ENCODE results near the gene TGM1. TPM values are rescaled to one million over a fixed set of nuclear protein-coding genes. Genes with fewer than 3 reads are reported as not detected.
"Not testable (repeated sequence)": the region's sequence is repeated elsewhere in the genome, so short reads cannot be mapped to it uniquely, and the experiment has no call there.

Gene TGM1
- polyA plus RNA-seq, 4 donors: 1.5 to 3.4 (median 1.7) TPM

DNA sequence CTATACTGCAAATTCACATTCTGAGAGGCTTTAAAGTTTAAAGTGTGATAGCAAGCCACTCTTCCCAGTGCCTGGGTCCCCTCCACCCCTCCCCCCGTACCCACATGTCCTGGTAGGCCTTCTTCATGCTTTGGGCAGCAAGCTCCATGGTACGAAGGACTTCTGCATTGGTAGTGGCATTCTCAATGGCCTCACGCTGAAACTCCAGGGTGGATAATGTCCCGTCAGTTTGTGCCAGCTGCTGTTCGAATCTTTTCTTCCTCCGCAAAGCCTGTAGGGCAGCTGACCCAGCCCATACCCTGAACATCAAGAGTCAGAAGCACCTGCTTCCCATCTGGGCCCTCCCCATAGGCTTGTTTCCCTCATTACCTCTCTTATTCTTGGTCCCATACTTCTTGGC is 51.7 kb downstream of the TGM1 start:
- H3K4me3 ChIP-seq (ENCODE audit: low read depth in 1 of 3, low read length in 3 of 3): no peak overlapping the region
- H3K27me3 ChIP-seq (ENCODE audit: control insufficient read depth in 3 of 3, insufficient read depth in 3 of 3, low read length in 3 of 3): no peaks in the 10 kb centered on the region
- H3K27ac ChIP-seq (ENCODE audit: low read depth in 1 of 3, low read length in 2 of 3): no peak overlapping the region
- H3K4me1 ChIP-seq (ENCODE audit: control insufficient read depth in 3 of 3, insufficient read depth in 2 of 3, low read depth in 1 of 3, low read length in 2 of 3): peaks cover 0 to 18% (median 0%) of the 10 kb centered on the region in 3 donors
- 91 to 94% (median 94%) methylated on average over 6 of the region's 6 CpGs for WGBS, 3 donors
- no peak for FAIRE-seq
- no peaks in the 10 kb centered on the region for H3K9me3 ChIP-seq (ENCODE audit: control insufficient read depth in 2 of 2, insufficient read depth in 1 of 2, low read depth in 1 of 2, low read length in 1 of 2)
- H3K36me3 ChIP-seq (ENCODE audit: control insufficient read depth in 3 of 3, insufficient read depth in 2 of 3, low read depth in 1 of 3, low read length in 3 of 3): peaks cover 0 to 43% (median 10%) of the 10 kb centered on the region in 3 donors
- DNase-seq: no peak

DNA sequence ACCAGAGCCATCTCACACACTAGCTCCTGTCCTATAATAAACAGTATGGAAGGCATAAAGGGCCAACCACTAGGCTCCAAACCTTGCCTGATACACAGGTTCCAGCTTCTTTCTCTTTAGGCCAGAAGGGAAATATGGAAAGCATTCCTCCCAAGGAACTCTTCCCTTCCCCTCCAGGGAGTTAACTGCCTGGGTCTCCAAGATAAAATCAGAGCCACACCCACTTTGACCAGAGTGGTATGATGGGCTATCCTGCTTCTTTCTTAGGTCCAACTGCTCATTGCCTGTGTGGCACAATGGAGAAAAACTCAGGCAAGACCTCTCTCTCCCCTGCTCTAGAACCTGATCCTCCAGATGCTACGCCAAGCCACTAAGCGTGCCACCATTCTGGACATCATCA is 55.4 kb downstream of the TGM1 start:
- DNase-seq (no peak), FAIRE-seq (no peak)
- H3K9me3 ChIP-seq (ENCODE audit: control insufficient read depth in 2 of 2, insufficient read depth in 1 of 2, low read depth in 1 of 2, low read length in 1 of 2): peaks cover 0 to 2% of the 10 kb centered on the region in 2 donors
- H3K36me3 ChIP-seq (ENCODE audit: control insufficient read depth in 3 of 3, insufficient read depth in 2 of 3, low read depth in 1 of 3, low read length in 3 of 3): peaks cover 8 to 53% (median 10%) of the 10 kb centered on the region in 3 donors
- no peaks in the 10 kb centered on the region for H3K27me3 ChIP-seq (ENCODE audit: control insufficient read depth in 3 of 3, insufficient read depth in 3 of 3, low read length in 3 of 3)
- H3K4me3 ChIP-seq (ENCODE audit: low read depth in 1 of 3, low read length in 3 of 3): no peak overlapping the region
- H3K27ac ChIP-seq (ENCODE audit: low read depth in 1 of 3, low read length in 2 of 3): no peak overlapping the region
- no peaks in the 10 kb centered on the region for H3K4me1 ChIP-seq (ENCODE audit: control insufficient read depth in 3 of 3, insufficient read depth in 2 of 3, low read depth in 1 of 3, low read length in 2 of 3)
- WGBS, 3 donors: 96 to 100% (median 100%) methylated on average over 2 of the region's 2 CpGs

DNA sequence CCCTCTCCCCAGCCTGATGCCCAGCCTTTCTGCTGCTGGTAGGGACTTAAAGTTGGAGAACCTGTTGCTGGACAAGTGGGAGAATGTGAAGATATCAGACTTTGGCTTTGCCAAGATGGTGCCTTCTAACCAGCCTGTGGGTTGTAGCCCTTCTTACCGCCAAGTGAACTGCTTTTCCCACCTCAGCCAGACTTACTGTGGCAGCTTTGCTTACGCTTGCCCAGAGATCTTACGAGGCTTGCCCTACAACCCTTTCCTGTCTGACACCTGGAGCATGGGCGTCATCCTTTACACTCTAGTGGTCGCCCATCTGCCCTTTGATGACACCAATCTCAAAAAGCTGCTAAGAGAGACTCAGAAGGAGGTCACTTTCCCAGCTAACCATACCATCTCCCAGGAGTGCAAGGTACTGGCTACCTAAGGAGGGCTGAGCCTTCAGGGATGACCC is 55.8 kb downstream of the TGM1 start:
- 87 to 95% (median 95%) methylated on average over 5 of the region's 5 CpGs for WGBS, 3 donors
- no peak overlapping the region for H3K4me3 ChIP-seq (ENCODE audit: low read depth in 1 of 3, low read length in 3 of 3)
- H3K36me3 ChIP-seq (ENCODE audit: control insufficient read depth in 3 of 3, insufficient read depth in 2 of 3, low read depth in 1 of 3, low read length in 3 of 3): peaks cover 8 to 55% (median 10%) of the 10 kb centered on the region in 3 donors
- no peaks in the 10 kb centered on the region for H3K27me3 ChIP-seq (ENCODE audit: control insufficient read depth in 3 of 3, insufficient read depth in 3 of 3, low read length in 3 of 3)
- FAIRE-seq: no peak
- DNase-seq: no peak
- H3K9me3 ChIP-seq (ENCODE audit: control insufficient read depth in 2 of 2, insufficient read depth in 1 of 2, low read depth in 1 of 2, low read length in 1 of 2): peaks cover 0 to 6% of the 10 kb centered on the region in 2 donors
- H3K4me1 ChIP-seq (ENCODE audit: control insufficient read depth in 3 of 3, insufficient read depth in 2 of 3, low read depth in 1 of 3, low read length in 2 of 3): no peaks in the 10 kb centered on the region
- no peak overlapping the region for H3K27ac ChIP-seq (ENCODE audit: low read depth in 1 of 3, low read length in 2 of 3)

DNA sequence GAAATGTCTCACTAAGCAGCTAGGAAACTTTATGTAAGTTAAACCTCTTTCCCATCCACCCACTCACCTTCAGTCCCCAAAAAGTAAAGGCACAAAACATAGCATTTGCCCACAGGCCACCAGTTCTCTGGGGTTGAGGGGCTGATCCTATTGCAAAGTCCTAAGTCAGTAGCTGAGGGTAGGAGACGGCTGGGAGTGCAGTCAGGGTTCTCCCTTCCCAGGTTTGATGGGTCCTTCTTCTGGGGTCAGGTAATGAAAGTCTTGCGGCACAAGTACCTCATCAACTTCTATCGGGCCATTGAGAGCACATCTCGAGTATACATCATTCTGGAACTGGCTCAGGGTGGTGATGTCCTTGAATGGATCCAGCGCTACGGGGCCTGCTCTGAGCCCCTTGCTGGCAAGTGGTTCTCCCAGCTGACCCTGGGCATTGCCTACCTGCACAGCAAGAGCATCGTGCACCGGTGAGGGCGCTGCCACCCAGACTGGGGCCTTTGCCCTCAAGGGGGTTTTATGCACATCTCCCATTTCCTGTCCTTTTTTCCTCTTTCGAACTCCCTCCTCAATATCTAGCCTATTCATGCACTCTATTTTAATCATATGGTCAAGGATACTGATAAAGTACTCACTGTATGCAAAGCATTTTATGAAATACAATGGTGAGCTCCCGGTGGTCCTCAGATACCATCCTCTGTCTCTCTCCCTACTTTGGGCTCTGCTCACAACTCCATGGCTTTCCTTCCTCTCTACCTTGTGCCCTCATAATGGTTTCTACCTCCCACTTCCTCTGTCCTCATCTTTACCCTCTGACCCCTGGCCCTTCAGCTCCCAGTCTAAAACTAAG is 56.5 kb downstream of the TGM1 start:
- H3K4me3 ChIP-seq (ENCODE audit: low read depth in 1 of 3, low read length in 3 of 3): no peak overlapping the region
- no peak overlapping the region for H3K27ac ChIP-seq (ENCODE audit: low read depth in 1 of 3, low read length in 2 of 3)
- no peak for FAIRE-seq
- 95 to 99% (median 96%) methylated on average over 11 of the region's 11 CpGs for WGBS, 3 donors
- no peaks in the 10 kb centered on the region for H3K27me3 ChIP-seq (ENCODE audit: control insufficient read depth in 3 of 3, insufficient read depth in 3 of 3, low read length in 3 of 3)
- no peaks in the 10 kb centered on the region for H3K4me1 ChIP-seq (ENCODE audit: control insufficient read depth in 3 of 3, insufficient read depth in 2 of 3, low read depth in 1 of 3, low read length in 2 of 3)
- H3K36me3 ChIP-seq (ENCODE audit: control insufficient read depth in 3 of 3, insufficient read depth in 2 of 3, low read depth in 1 of 3, low read length in 3 of 3): peaks cover 10 to 58% (median 10%) of the 10 kb centered on the region in 3 donors
- no peak for DNase-seq
- H3K9me3 ChIP-seq (ENCODE audit: control insufficient read depth in 2 of 2, insufficient read depth in 1 of 2, low read depth in 1 of 2, low read length in 1 of 2): peaks cover 0 to 11% of the 10 kb centered on the region in 2 donors

DNA sequence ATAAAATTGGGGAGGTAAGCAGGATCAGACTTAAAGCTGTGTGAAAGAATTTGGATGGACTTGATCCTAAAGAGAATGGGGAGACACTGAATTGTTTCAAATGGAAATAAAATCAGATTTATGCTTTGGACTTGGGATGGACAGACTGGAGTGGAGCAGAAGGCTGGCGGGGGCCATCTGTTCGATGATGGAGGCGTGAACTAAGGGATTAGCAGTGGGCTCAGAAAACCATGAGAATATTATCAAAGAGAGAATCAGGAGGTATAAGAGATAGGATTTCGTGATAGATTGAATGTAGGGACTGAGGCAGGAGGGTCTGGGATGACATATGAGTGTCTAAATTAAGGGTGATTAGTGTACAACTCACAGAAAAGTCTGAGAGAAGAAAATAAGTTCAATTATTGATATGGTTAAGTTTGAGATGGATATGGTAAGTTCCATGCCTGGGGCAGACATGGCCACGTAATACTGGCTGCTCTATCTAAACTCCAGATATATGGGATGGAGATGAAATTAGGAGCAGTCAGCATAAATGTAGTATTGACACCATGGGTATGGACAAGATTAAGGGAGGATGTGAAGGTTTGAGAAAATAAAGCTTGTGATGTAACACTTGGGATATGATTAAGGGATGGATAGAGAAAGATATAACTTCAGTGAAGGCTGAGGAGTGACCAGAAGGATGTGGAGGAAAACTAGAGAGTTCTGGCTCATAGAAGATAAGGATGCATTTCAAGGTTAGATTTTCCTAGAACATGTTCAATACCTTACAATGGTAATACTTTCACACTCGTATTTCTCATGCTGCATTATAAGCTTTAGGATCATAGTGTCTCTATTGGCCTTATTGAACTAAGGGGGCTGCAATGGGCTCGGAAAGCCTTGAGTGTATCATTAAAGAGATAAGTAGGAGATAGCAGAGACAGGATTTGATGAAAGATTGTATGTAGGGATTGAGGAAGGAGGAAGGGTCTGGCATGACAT is 58.5 kb downstream of the TGM1 start:
- H3K9me3 ChIP-seq (ENCODE audit: control insufficient read depth in 2 of 2, insufficient read depth in 1 of 2, low read depth in 1 of 2, low read length in 1 of 2): peaks cover 0 to 15% of the 10 kb centered on the region in 2 donors
- 91 to 97% (median 95%) methylated on average over 7 of the region's 7 CpGs for WGBS, 3 donors
- H3K4me3 ChIP-seq (ENCODE audit: low read depth in 1 of 3, low read length in 3 of 3): no peak overlapping the region
- peaks cover 6 to 52% (median 10%) of the 10 kb centered on the region in 3 donors for H3K36me3 ChIP-seq (ENCODE audit: control insufficient read depth in 3 of 3, insufficient read depth in 2 of 3, low read depth in 1 of 3, low read length in 3 of 3)
- DNase-seq (no peak), FAIRE-seq (no peak)
- no peaks in the 10 kb centered on the region for H3K27me3 ChIP-seq (ENCODE audit: control insufficient read depth in 3 of 3, insufficient read depth in 3 of 3, low read length in 3 of 3)
- H3K27ac ChIP-seq (ENCODE audit: low read depth in 1 of 3, low read length in 2 of 3): no peak overlapping the region
- no peaks in the 10 kb centered on the region for H3K4me1 ChIP-seq (ENCODE audit: control insufficient read depth in 3 of 3, insufficient read depth in 2 of 3, low read depth in 1 of 3, low read length in 2 of 3)

DNA sequence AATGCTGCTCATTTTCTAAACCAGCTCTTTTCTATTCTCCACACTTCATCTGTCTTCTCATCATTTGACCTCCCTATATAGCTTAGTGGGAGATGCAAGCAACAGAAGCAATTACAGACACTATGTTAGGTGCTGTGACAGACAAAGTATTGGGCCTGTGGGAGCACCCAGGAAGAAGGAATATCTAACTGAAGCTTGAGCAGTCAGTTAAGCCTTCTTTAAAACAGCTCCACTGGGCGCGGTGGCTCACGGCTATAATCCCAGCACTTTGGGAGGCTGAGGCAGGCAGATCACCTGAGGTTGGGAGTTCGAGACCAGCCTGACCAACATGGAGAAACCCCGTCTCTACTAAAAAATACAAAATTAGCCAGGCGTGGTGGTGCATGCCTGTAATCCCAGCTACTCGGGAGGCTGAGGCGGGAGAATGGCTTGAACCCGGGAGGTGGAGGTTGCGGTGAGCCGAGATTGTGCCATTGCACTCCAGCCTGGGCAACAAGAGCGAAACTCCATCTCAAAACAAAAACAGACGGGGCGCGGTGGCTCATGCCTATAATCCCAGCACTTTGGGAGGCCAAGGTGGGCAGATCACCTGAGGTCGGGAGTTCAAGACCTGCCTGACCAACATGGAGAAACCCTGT is 59.6 kb downstream of the TGM1 start:
- not testable (repeated sequence) for DNase-seq; FAIRE-seq; H3K27me3 ChIP-seq (ENCODE audit: control insufficient read depth in 3 of 3, insufficient read depth in 3 of 3, low read length in 3 of 3); H3K27ac ChIP-seq (ENCODE audit: low read depth in 1 of 3, low read length in 2 of 3); H3K4me3 ChIP-seq (ENCODE audit: low read depth in 1 of 3, low read length in 3 of 3); H3K4me1 ChIP-seq (ENCODE audit: control insufficient read depth in 3 of 3, insufficient read depth in 2 of 3, low read depth in 1 of 3, low read length in 2 of 3)
- Histone ChIP-seq H3K36me3 (ENCODE audit: control insufficient read depth in 3 of 3, insufficient read depth in 2 of 3, low read depth in 1 of 3, low read length in 3 of 3) (peaks cover 2 to 51% (median 12%) of the 10 kb centered on the region in 3 donors), H3K9me3 (ENCODE audit: control insufficient read depth in 2 of 2, insufficient read depth in 1 of 2, low read depth in 1 of 2, low read length in 1 of 2) (peaks cover 0 to 15% of the 10 kb centered on the region in 2 donors)
- whole genome bisulfite sequencing, 3 donors: 97 to 99% (median 98%) methylated on average over 13 to 16 of the region's 16 CpGs

DNA sequence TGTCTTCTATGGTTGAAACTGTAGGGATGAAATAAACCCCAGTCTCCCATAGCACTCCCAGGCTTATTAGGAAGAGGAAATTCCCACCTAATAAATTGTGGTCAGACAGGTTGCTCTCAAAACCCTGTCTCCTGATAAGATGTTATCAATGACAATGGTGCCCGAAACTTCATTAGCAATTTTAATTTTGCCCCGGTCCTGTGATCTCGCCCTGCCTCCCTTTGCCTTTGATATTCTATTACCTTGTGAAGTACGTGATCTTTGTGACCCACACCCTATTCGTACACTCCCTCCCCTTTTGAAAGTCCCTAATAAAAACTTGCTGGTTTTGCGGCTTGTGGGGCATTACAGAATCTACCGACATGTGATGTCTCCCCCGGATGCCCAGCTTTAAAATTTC is 60.4 kb downstream of the TGM1 start:
- H3K4me3 ChIP-seq (ENCODE audit: low read depth in 1 of 3, low read length in 3 of 3); FAIRE-seq; DNase-seq; H3K27me3 ChIP-seq (ENCODE audit: control insufficient read depth in 3 of 3, insufficient read depth in 3 of 3, low read length in 3 of 3); H3K4me1 ChIP-seq (ENCODE audit: control insufficient read depth in 3 of 3, insufficient read depth in 2 of 3, low read depth in 1 of 3, low read length in 2 of 3); H3K27ac ChIP-seq (ENCODE audit: low read depth in 1 of 3, low read length in 2 of 3): not testable (repeated sequence)
- WGBS, 3 donors: 91 to 98% (median 97%) methylated on average over 8 of the region's 8 CpGs
- H3K9me3 ChIP-seq (ENCODE audit: control insufficient read depth in 2 of 2, insufficient read depth in 1 of 2, low read depth in 1 of 2, low read length in 1 of 2): peaks cover 0 to 15% of the 10 kb centered on the region in 2 donors
- H3K36me3 ChIP-seq (ENCODE audit: control insufficient read depth in 3 of 3, insufficient read depth in 2 of 3, low read depth in 1 of 3, low read length in 3 of 3): peaks cover 2 to 46% (median 12%) of the 10 kb centered on the region in 3 donors
